Measurements from ENCODE around the gene SAXO1. TPM values are rescaled to one million over a fixed set of nuclear protein-coding genes. Genes with fewer than 3 reads are reported as not detected.

Gene SAXO1, protein sequence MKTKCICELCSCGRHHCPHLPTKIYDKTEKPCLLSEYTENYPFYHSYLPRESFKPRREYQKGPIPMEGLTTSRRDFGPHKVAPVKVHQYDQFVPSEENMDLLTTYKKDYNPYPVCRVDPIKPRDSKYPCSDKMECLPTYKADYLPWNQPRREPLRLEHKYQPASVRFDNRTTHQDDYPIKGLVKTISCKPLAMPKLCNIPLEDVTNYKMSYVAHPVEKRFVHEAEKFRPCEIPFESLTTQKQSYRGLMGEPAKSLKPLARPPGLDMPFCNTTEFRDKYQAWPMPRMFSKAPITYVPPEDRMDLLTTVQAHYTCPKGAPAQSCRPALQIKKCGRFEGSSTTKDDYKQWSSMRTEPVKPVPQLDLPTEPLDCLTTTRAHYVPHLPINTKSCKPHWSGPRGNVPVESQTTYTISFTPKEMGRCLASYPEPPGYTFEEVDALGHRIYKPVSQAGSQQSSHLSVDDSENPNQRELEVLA
- 1 to 10 TPM in 1 of 4 donors, under 1 TPM in 3; 0.05 to 1.5 (median 0.14) TPM for total RNA-seq

DNA sequence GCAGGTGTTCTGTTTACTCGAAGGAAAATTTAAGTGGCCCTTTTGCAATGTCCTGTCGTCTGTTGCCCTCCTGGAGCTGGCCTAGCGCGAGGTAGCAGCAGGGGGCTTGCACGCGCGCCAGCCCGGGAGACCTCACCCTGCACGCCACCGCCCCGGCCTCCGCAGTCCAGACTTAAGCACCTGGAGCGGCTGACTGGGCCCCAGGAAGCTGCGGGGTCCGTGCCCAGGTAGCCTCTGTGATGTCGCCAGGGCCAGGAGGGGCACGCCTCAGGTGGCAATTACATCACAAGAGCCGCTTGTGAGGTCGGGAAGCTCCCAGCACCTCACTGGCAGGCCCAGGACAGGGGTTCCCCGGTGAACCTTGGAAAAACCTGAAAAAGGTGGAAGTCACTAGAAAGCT lies at the start of gene SAXO1:
SAXO1 (minus strand) TSS at position 195 of the 400 bp plus-strand sequence. CDS start 301 bp downstream, outside the sequence.
- TF ChIP-seq POLR2A (IDR thresholded peaks at IDR 0.05) (no peak), EP300 (IDR thresholded peaks at IDR 0.05) (no peak), POLR2AphosphoS5 (IDR thresholded peaks at IDR 0.05) (no peak)
- TF ChIP-seq, protein P1, sequence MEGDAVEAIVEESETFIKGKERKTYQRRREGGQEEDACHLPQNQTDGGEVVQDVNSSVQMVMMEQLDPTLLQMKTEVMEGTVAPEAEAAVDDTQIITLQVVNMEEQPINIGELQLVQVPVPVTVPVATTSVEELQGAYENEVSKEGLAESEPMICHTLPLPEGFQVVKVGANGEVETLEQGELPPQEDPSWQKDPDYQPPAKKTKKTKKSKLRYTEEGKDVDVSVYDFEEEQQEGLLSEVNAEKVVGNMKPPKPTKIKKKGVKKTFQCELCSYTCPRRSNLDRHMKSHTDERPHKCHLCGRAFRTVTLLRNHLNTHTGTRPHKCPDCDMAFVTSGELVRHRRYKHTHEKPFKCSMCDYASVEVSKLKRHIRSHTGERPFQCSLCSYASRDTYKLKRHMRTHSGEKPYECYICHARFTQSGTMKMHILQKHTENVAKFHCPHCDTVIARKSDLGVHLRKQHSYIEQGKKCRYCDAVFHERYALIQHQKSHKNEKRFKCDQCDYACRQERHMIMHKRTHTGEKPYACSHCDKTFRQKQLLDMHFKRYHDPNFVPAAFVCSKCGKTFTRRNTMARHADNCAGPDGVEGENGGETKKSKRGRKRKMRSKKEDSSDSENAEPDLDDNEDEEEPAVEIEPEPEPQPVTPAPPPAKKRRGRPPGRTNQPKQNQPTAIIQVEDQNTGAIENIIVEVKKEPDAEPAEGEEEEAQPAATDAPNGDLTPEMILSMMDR (IDR thresholded peaks at IDR 0.05), result no peak
- H3K4me3 ChIP-seq, result no peak within 1 kb of the TSS
- no peaks in the 10 kb centered on the region for H3K9me3 ChIP-seq
- H3K36me3 ChIP-seq, result no peaks in the 10 kb centered on the region
- no peak for DNase-seq (ENCODE audit: low spot score in 2 of 2)
- H3K27me3 ChIP-seq, result no peaks in the 10 kb centered on the region
- H3K27ac ChIP-seq, result no peak within 1 kb of the TSS
- 89% methylated on average over 10 of the region's 20 CpGs for WGBS
- peaks cover 7% of the 10 kb centered on the region for H3K4me1 ChIP-seq

DNA sequence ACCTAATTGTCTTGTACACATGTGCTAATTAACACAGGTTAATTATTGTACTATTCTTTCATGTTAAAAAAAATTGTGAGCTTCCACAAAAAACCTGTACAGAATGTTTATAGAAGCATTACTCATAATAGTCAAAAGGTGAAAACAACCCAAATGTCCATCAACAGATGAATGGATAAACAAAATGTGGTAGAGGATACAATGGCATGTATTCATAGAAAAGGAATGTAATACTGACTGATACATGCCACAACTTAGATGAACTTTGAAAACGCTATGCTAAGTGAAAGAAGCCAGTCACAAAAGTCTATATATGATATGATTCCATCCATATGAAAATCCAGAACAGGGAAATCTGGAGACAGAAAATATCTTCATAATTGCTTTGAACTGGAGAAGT lies 41.8 kb upstream of the SAXO1 start:
- TF ChIP-seq, protein P1 (IDR thresholded peaks at IDR 0.05), result no peak
- TF ChIP-seq POLR2A (IDR thresholded peaks at IDR 0.05) (no peak), POLR2AphosphoS5 (IDR thresholded peaks at IDR 0.05) (no peak), EP300 (IDR thresholded peaks at IDR 0.05) (no peak)
- Histone ChIP-seq H3K27me3 (no peaks in the 10 kb centered on the region), H3K9me3 (no peaks in the 10 kb centered on the region), H3K4me3 (no peak overlapping the region), H3K27ac (no peak overlapping the region), H3K36me3 (peaks cover 77% of the 10 kb centered on the region), H3K4me1 (no peaks in the 10 kb centered on the region)
- no peak for DNase-seq (ENCODE audit: low spot score in 2 of 2)
- WGBS, result 58% methylated on average over 1 of the region's 1 CpG

DNA sequence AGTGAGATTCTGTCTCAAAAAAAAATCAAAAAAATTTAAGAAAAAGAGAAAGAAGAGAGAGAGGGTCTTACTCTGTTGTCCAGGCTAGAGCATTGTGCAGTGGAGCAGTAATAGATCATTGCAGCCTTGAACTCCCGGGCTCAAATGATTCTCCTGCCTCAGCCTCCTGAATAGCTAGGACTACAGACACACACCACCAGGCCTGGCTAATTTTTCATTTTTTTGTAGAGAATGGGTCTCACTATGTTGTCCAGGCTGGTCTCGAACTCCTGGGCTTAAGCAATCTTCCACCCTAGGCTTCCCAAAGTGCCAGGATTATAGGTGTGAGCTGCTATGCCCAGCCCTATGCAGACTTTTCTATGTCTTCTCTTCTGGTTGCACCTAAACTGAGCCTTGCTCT lies 41.2 kb upstream of the SAXO1 start:
- Histone ChIP-seq H3K4me3 (no peak overlapping the region), H3K4me1 (no peaks in the 10 kb centered on the region), H3K36me3 (peaks cover 78% of the 10 kb centered on the region), H3K27ac (no peak overlapping the region), H3K27me3 (no peaks in the 10 kb centered on the region), H3K9me3 (no peaks in the 10 kb centered on the region)
- TF ChIP-seq POLR2AphosphoS5 (IDR thresholded peaks at IDR 0.05), result no peak
- TF ChIP-seq, protein P1 (IDR thresholded peaks at IDR 0.05), result no peak
- no peak for TF ChIP-seq EP300 (IDR thresholded peaks at IDR 0.05)
- TF ChIP-seq POLR2A (IDR thresholded peaks at IDR 0.05), result no peak
- no peak for DNase-seq (ENCODE audit: low spot score in 2 of 2)
- 92% methylated on average over 2 of the region's 2 CpGs for WGBS

DNA sequence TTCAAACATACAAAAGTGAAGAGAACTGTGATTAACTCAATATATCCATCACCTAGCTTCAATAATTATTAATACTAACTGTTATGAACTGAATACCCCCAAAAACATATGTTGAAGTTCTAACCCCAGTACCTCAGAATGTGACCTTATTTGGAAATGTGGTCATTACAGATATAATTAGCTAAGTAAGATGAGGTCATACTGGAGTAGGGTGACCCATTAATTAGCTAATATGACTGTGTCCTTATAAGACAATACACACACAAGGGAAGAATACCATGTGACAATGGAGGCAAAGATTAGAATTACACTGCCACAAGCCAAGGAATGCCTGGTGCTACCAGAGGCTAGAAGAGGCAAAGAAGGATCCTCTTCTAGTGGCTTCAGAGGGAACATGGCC lies 24.0 kb upstream of the SAXO1 start:
- Histone ChIP-seq H3K4me3 (no peak overlapping the region), H3K36me3 (peaks cover 35% of the 10 kb centered on the region), H3K9me3 (no peaks in the 10 kb centered on the region), H3K27ac (no peak overlapping the region), H3K4me1 (peaks cover 13% of the 10 kb centered on the region), H3K27me3 (no peaks in the 10 kb centered on the region)
- TF ChIP-seq, protein P1 (IDR thresholded peaks at IDR 0.05), result no peak
- no peak for TF ChIP-seq POLR2A (IDR thresholded peaks at IDR 0.05)
- TF ChIP-seq EP300 (IDR thresholded peaks at IDR 0.05), result no peak
- TF ChIP-seq POLR2AphosphoS5 (IDR thresholded peaks at IDR 0.05), result no peak
- no peak for DNase-seq (ENCODE audit: low spot score in 2 of 2)

Measured in suprapubic skin (tissue), 4 donors.